Osteoblast (primary cell): ENCODE data around the gene TUBA3C. TPM values are rescaled to one million over a fixed set of nuclear protein-coding genes. Genes with fewer than 3 reads are reported as not detected.
"Not testable (repeated sequence)": the region's sequence is repeated elsewhere in the genome, so short reads cannot be mapped to it uniquely, and the experiment has no call there.

Experiments
- DNase-seq: peaks from one replicate; pipeline ENCODE4 v3.0.0; 2011; ENCODE audit warnings: low spot score, mixed read lengths; ENCODE audit not compliant: insufficient read length; ENCODE audit errors: missing footprints
- H2AFZ ChIP-seq: 2 replicates; pipeline ENCODE4 v1.6.0; 2011; ENCODE audit warnings: mild to moderate bottlenecking, low read length
- H3K27ac ChIP-seq: 2 replicates; pipeline ENCODE4 v1.5.1; 2011; ENCODE audit warnings: mild to moderate bottlenecking, low read depth, low read length, moderate library complexity
- H3K27me3 ChIP-seq: 2 replicates; pipeline ENCODE4 v1.6.0; 2012; ENCODE audit warnings: mild to moderate bottlenecking, control low read depth, inconsistent platforms, low read length, moderate library complexity; ENCODE audit not compliant: insufficient read depth
- H3K36me3 ChIP-seq: 2 replicates; pipeline ENCODE4 v1.5.1; 2011; ENCODE audit warnings: mild to moderate bottlenecking, low read length, control low read depth, moderate library complexity; ENCODE audit not compliant: insufficient read depth
- H3K4me1 ChIP-seq: 2 replicates; pipeline ENCODE4 v1.5.1; 2011; ENCODE audit warnings: mild to moderate bottlenecking, low read length, control low read depth, moderate library complexity; ENCODE audit not compliant: insufficient read depth
- H3K4me2 ChIP-seq: 2 replicates; pipeline ENCODE4 v1.6.0; 2011; ENCODE audit warnings: mild to moderate bottlenecking, low read length; ENCODE audit not compliant: insufficient read depth
- H3K4me3 ChIP-seq: fragments of 200-600 bp; sonication (generic); 3 replicates; pipeline ENCODE4 v1.5.1; 2012; ENCODE audit warnings: mild to moderate bottlenecking, low read length, inconsistent platforms; ENCODE audit not compliant: insufficient read depth
- H3K79me2 ChIP-seq: 2 replicates; pipeline ENCODE4 v1.6.0; 2012; ENCODE audit warnings: mild to moderate bottlenecking, low read length, control low read depth, inconsistent platforms; ENCODE audit not compliant: insufficient read depth
- H3K9me3 ChIP-seq: 2 replicates; pipeline ENCODE4 v1.5.1; 2011; ENCODE audit warnings: low read depth, low read length, control low read depth
- H4K20me1 ChIP-seq: 2 replicates; pipeline ENCODE4 v1.6.0; 2012; ENCODE audit warnings: mild to moderate bottlenecking, low read length, control low read depth; ENCODE audit not compliant: insufficient read depth
- total RNA-seq: library from RNA; depleted of rRNA; stranded (reverse); fragments of >200 nt; gene quantifications from 2 replicates; pipeline ENCODE4 v1.2.3, GENCODE V29; 2012
- TF ChIP-seq, protein P1 (sequence below): IDR thresholded peaks from 2 replicates; pipeline ENCODE4 v1.5.1; 2011; ENCODE audit warnings: mild to moderate bottlenecking, low read depth, low read length, moderate library complexity; ENCODE audit errors: extremely low read depth

TUBA3C gene
- total RNA-seq: not detected in 2 replicates

DNA sequence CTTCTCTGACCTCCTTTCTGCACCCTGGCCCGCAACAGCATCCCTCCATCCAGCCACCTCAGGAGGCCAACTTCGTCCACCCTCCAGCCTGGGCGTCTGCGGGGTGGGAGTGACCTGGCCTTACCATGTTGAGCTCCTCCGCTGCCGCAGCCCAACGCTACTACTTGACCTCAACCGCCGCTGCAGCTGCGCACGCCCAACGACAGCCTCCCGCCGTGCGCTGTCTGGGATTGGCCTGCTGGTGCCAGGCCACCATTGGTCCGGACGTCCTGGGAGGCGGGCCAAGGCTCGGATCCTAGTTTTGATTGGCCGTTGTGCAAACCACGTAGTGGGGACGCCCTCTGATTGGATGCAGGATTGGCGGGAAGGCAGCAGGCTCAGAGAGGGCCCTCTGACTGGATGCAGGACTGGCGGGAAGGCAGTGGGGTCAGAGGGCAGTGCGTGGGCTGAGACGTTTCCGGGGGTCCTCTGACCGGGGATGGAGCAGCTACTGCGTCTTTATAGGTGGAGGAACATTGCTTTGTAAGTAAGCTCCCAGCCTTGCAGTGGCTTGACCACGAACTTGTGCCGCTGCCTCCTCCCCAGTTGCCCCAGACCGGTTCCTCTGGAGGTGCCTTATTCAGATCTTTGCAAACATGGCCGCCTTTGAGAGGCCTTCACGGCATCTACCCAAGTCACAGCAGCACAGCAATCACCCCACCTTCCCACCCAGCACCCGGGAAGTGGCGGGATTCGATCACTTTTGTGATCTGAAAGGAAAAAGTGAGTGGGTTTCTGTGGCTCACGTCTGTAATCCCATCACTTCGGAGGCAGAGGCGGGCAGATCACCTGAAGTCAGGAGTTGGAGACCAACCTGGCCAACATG is at the start of gene TUBA3C:
TSS of gene TUBA3C (minus strand) at position 204 of the 865 bp plus-strand sequence. CDS start at position 127, 77 bp downstream.
- H3K4me3 ChIP-seq: no peak within 1 kb of the TSS
- no peaks in the 10 kb centered on the region for H3K27me3 ChIP-seq
- H3K36me3 ChIP-seq: no peaks in the 10 kb centered on the region
- H3K4me1 ChIP-seq: no peaks in the 10 kb centered on the region
- no peaks in the 10 kb centered on the region for H3K79me2 ChIP-seq
- no peaks in the 10 kb centered on the region for H3K9me3 ChIP-seq
- H3K4me2 ChIP-seq: no peak within 1 kb of the TSS
- H3K27ac ChIP-seq: no peak within 1 kb of the TSS
- TF ChIP-seq, protein P1, sequence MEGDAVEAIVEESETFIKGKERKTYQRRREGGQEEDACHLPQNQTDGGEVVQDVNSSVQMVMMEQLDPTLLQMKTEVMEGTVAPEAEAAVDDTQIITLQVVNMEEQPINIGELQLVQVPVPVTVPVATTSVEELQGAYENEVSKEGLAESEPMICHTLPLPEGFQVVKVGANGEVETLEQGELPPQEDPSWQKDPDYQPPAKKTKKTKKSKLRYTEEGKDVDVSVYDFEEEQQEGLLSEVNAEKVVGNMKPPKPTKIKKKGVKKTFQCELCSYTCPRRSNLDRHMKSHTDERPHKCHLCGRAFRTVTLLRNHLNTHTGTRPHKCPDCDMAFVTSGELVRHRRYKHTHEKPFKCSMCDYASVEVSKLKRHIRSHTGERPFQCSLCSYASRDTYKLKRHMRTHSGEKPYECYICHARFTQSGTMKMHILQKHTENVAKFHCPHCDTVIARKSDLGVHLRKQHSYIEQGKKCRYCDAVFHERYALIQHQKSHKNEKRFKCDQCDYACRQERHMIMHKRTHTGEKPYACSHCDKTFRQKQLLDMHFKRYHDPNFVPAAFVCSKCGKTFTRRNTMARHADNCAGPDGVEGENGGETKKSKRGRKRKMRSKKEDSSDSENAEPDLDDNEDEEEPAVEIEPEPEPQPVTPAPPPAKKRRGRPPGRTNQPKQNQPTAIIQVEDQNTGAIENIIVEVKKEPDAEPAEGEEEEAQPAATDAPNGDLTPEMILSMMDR: no peak
- H2AFZ ChIP-seq: no peak within 1 kb of the TSS
- no peak for DNase-seq
- no peaks in the 10 kb centered on the region for H4K20me1 ChIP-seq

DNA sequence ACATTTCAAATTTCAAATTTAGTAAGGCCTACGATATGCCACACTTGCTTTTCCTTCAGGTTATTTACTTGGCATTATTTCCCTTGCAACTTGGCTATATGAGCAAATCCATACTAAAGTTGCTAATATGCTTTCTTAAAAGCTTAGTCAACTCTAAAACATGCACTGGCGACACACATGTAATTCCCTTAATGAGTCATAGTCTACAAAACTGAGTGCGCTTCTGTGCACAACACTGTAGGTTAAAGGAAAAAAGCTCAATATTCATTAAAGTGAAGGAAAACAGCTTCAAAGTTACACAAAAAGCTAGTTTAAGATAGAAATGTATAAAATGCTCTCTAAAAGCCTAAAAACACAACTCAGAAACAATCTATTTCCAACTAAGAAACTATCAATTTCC is 25.8 kb upstream of the TUBA3C start:
- H3K27ac ChIP-seq, H3K4me2 ChIP-seq, H3K4me1 ChIP-seq, H3K79me2 ChIP-seq, H4K20me1 ChIP-seq, DNase-seq, H3K4me3 ChIP-seq, H3K27me3 ChIP-seq, H2AFZ ChIP-seq, H3K36me3 ChIP-seq, H3K9me3 ChIP-seq: not testable (repeated sequence)

DNA sequence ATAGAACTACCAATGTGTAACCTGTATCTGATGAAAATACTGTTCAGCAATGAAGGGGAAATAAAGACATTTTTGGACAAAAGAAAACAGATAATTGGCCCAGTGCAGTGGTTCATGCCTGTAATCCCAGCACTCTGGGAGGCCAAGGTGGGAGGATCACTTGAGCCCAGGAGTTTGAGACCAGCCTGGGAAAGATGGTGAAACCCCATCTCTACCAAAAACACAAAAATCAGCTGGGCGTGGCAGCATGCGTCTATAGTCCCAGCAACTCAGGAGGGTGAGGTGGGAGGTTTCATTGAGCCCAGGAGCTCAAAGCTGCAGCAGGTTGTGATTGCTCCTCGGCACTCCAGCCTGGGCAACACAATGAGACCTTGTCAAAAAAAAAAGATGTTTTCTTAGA is 11.0 kb upstream of the TUBA3C start:
- H2AFZ ChIP-seq, H3K27me3 ChIP-seq, H3K79me2 ChIP-seq, H4K20me1 ChIP-seq, H3K36me3 ChIP-seq, H3K27ac ChIP-seq, H3K4me2 ChIP-seq, H3K4me3 ChIP-seq, H3K9me3 ChIP-seq, H3K4me1 ChIP-seq, DNase-seq: not testable (repeated sequence)

DNA sequence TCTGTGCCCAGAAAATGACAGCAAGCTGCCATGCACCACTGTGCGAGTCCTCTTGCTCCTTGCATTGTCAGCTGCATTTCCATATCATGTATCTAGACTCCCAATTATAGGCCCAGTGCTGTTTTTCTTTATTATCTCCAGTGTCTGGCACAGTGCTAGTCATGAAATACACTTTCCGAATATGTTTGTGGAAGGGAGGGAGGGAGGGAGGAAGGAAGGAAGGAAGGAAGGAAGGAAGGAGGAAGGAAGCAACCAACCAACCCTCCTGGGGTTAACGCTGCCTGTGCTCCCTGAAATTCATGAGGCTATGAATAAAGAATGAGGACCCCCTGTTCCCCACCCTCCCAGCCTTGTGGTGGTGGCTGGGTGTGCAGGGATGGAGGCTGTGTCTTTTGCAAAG is 8.3 kb upstream of the TUBA3C start:
- not testable (repeated sequence) for H3K36me3 ChIP-seq, H3K4me2 ChIP-seq, H3K4me3 ChIP-seq, H3K79me2 ChIP-seq, H3K9me3 ChIP-seq, DNase-seq, H3K4me1 ChIP-seq, H3K27ac ChIP-seq, H4K20me1 ChIP-seq, H3K27me3 ChIP-seq, H2AFZ ChIP-seq

DNA sequence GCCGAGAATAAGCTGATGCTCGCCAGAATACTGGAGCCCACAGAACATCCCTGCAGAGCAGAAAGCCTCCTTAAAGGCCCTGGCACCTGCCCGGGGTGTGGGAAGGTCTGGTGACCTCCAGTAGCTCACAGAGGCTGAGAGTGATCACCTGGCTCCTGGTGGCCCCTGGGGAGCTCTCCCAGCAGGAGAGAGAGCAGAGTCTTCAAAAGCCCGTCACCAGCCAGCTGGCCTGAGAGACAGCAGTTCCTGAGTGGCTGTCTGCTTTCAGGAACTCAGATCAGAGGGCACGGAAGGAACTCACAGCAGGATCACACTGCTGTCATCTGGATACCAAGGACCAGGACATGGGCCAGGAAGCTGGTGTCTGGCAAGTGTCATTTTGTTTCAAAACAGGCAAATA is 7.7 kb upstream of the TUBA3C start:
- not testable (repeated sequence) for H3K27me3 ChIP-seq, H2AFZ ChIP-seq, H3K4me1 ChIP-seq, H3K4me3 ChIP-seq, H3K36me3 ChIP-seq, H3K79me2 ChIP-seq, H3K27ac ChIP-seq, H4K20me1 ChIP-seq, H3K4me2 ChIP-seq, H3K9me3 ChIP-seq, DNase-seq
